GM23338 (cell line): ENCODE measurements around the gene MED28.

ENCODE experiments used
- EZH2 ChIP-seq: fragments of 200-600 bp; sonication (generic); IDR thresholded peaks from one replicate; pipeline ENCODE4 v1.8.0; 2017; ENCODE audit warnings: antibody characterized with exemption, mild to moderate bottlenecking, low read depth; ENCODE audit not compliant: unreplicated experiment
- POLR2AphosphoS5 ChIP-seq: IDR thresholded peaks from 2 replicates; pipeline ENCODE4 v1.6.1; 2016; ENCODE audit warnings: antibody characterized with exemption, low read depth
- TF ChIP-seq, protein P1 (sequence below), 2 experiments: fragments of 200-600 bp in 1 of 2; sonication (generic) in 1 of 2; conservative IDR thresholded peaks; 2 replicates each; pipeline versions ENCODE4 v1.5.1 to v1.6.1; 2016 to 2017; ENCODE audit warnings: antibody characterized with exemption in 2 of 2, low read depth in 2 of 2, mild to moderate bottlenecking in 2 of 2, moderate library complexity in 1 of 2

DNA sequence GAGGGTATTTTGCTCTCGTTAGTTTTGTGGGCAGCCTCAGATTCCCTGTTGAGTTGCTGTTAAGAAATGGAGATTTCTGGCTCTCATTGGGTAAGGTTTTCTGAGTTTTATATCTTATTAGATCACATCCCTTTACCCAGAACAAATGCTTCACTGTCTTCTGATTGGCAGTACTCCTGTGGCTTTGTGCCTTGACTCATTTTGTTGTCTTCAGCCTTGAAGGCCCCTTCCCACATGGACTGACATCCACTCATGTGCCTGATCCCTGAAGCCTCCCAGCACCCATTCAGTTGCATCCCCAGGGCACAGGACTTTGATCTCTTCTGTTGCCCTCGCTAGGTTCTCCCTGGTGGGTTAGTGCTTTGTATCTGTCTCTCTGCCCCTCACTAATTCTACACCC is 10.4 kb downstream of the MED28 start:
- TF ChIP-seq EZH2: no peak
- no peak for TF ChIP-seq POLR2AphosphoS5
- TF ChIP-seq, protein P1, sequence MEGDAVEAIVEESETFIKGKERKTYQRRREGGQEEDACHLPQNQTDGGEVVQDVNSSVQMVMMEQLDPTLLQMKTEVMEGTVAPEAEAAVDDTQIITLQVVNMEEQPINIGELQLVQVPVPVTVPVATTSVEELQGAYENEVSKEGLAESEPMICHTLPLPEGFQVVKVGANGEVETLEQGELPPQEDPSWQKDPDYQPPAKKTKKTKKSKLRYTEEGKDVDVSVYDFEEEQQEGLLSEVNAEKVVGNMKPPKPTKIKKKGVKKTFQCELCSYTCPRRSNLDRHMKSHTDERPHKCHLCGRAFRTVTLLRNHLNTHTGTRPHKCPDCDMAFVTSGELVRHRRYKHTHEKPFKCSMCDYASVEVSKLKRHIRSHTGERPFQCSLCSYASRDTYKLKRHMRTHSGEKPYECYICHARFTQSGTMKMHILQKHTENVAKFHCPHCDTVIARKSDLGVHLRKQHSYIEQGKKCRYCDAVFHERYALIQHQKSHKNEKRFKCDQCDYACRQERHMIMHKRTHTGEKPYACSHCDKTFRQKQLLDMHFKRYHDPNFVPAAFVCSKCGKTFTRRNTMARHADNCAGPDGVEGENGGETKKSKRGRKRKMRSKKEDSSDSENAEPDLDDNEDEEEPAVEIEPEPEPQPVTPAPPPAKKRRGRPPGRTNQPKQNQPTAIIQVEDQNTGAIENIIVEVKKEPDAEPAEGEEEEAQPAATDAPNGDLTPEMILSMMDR (conservative IDR thresholded peaks at IDR 0.05; ENCODE audit: low read depth in 2 of 2): no peak
